ENCODE results near the gene OSM. TPM values are rescaled to one million over a fixed set of nuclear protein-coding genes. Genes with fewer than 3 reads are reported as not detected.

Gene OSM
- total and polyA plus RNA-seq, 2 donors (not counting 3 experiments of a cell fraction or from before 2014, with no cell fraction given) = not detected

DNA sequence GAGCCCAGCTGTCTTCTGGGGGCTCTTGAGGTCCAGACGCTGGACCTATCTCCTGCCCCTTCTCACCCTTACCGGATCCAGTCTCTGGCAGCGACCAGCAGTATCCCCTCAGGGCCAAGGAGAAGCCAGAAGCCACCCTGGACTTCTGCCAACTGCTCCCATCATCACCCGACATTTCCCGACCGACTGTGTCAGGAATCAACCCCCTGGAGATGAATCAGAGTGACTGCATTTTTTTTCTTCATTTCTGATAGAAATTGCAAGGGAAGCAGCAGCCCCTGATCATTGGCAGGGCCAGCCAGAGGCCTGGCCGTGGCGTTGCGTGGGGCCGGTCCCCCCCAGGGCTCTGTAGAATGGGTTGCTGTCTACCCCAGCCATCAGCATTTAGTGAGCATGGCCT is 14.9 kb downstream of the OSM start:
- ChIA-PET POLR2A (no interaction called here), CTCF (interaction anchor here (0.8 to 2.7 kb wide), 6 partner anchors 14 to 616 kb away, joined by 3 to 16 read pairs (median 4); no protein-coding TSS in a partner anchor)
- Histone ChIP-seq H3K4me1 (ENCODE audit: control insufficient read depth, extremely low read depth, insufficient read depth, low read length) (peaks cover 7% of the 10 kb centered on the region), H3K36me3 (ENCODE audit: control insufficient read depth in 2 of 2, extremely low read depth in 1 of 2, insufficient read depth in 2 of 2, low read length in 2 of 2) (no peaks in the 10 kb centered on the region), H3K9me3 (replicated peaks; ENCODE audit: control insufficient read depth, insufficient read depth, low read length) (no peaks in the 10 kb centered on the region), H3K9ac (replicated peaks; ENCODE audit: extremely low read depth, insufficient read depth, low read length) (no peak overlapping the region), H3K4me3 (replicated peaks in 1 of 3; ENCODE audit: insufficient read depth in 1 of 3, low read depth in 1 of 3, low read length in 3 of 3) (no peak overlapping the region), H3K79me2 (ENCODE audit: control insufficient read depth, insufficient read depth, low read length) (no peaks in the 10 kb centered on the region), H2AFZ (ENCODE audit: low read depth, low read length) (no peak overlapping the region), H4K20me1 (replicated peaks; ENCODE audit: control insufficient read depth, extremely low read depth, insufficient read depth, low read length) (no peaks in the 10 kb centered on the region), H3K27ac (ENCODE audit: insufficient read depth, low read depth, low read length) (no peak overlapping the region), H3K4me2 (ENCODE audit: insufficient read depth, low read length) (no peak overlapping the region), H3K27me3 (ENCODE audit: control insufficient read depth in 2 of 2, insufficient read depth in 2 of 2, low read length in 2 of 2) (peaks cover 9 to 14% of the 10 kb centered on the region in 2 experiments), H3K9me1 (replicated peaks; ENCODE audit: control insufficient read depth, extremely low read depth, insufficient read depth, low read length) (no peaks in the 10 kb centered on the region)
- dilution Hi-C loops (cut with MboI; ENCODE audit: extremely low pct_ligation_motif_present, low sequenced_read_pairs) (no loop called here), intact Hi-C loops (cut with micrococcal nuclease) (no loop called here)
- no peak for TF ChIP-seq EZH2 (IDR thresholded peaks at IDR 0.05; ENCODE audit: borderline replicate concordance, low read depth, low read length, severe bottlenecking)
- no peak for TF ChIP-seq FOS (IDR thresholded peaks at IDR 0.05; ENCODE audit: borderline replicate concordance, insufficient read depth, low read length)
- no peak for TF ChIP-seq POLR2A (IDR thresholded peaks at IDR 0.05; ENCODE audit: low read depth, low read length)
- TF ChIP-seq MAX (IDR thresholded peaks at IDR 0.05; ENCODE audit: insufficient read depth, insufficient read length) = no peak
- no peak for TF ChIP-seq MYC (IDR thresholded peaks at IDR 0.05; ENCODE audit: low read depth, low read length)
- TF ChIP-seq POLR2AphosphoS5 (IDR thresholded peaks at IDR 0.05; ENCODE audit: insufficient read depth, low read depth, low read length) = no peak
- no peak for TF ChIP-seq JUN (IDR thresholded peaks at IDR 0.05; ENCODE audit: borderline replicate concordance, insufficient read depth, insufficient read length, low read depth)
- TF ChIP-seq GATA2 (IDR thresholded peaks at IDR 0.05; ENCODE audit: insufficient read depth, insufficient read length, low read depth, low read length) = no peak
- no peak for TF ChIP-seq CTCF (IDR thresholded peaks at IDR 0.05; ENCODE audit: extremely low read depth in 1 of 2, insufficient read depth in 1 of 2, low read depth in 1 of 2, low read length in 2 of 2)
- FAIRE-seq (no peak), DNase-seq (ENCODE audit: low read depth, low spot score) (no peak)
- no TSS peak for BruUV-seq (replicated peaks)

Measured in endothelial cell of umbilical vein (primary cell).